Endodermal cell (in vitro differentiated cells): ENCODE measurements around the gene CXCL11. TPM values are rescaled to one million over a fixed set of nuclear protein-coding genes. Genes with fewer than 3 reads are reported as not detected.

Source experiments
- DNase-seq: peaks from one replicate; pipeline ENCODE4 v3.0.0-alpha.2; 2017
- H3K27ac ChIP-seq: 2 replicates; pipeline ENCODE4 v1.5.1; 2013; ENCODE audit warnings: mild to moderate bottlenecking, low read depth, low read length, moderate library complexity
- H3K27me3 ChIP-seq: 2 replicates; pipeline ENCODE4 v1.6.1; 2013; ENCODE audit warnings: mild to moderate bottlenecking, low read length, moderate library complexity; ENCODE audit not compliant: insufficient read depth, control insufficient read depth, poor library complexity, severe bottlenecking
- H3K36me3 ChIP-seq: 2 replicates; pipeline ENCODE4 v1.7.0; 2013; ENCODE audit warnings: mild to moderate bottlenecking, low read length, moderate library complexity; ENCODE audit not compliant: control insufficient read depth, insufficient read depth
- H3K4me1 ChIP-seq: one replicate; pipeline ENCODE4 v1.7.0; 2013; ENCODE audit warnings: low read length; ENCODE audit not compliant: control insufficient read depth, insufficient read depth
- H3K4me3 ChIP-seq: 2 replicates; pipeline ENCODE4 v1.5.1; 2013; ENCODE audit warnings: mild to moderate bottlenecking, low read length, moderate library complexity
- H3K9ac ChIP-seq: 2 replicates; pipeline ENCODE4 v1.6.1; 2013; ENCODE audit warnings: mild to moderate bottlenecking, low read length, moderate library complexity; ENCODE audit not compliant: poor library complexity, severe bottlenecking; ENCODE audit errors: extremely low read depth
- H3K9me3 ChIP-seq: 2 replicates; pipeline ENCODE4 v1.6.1; 2013; ENCODE audit warnings: mild to moderate bottlenecking, low read length, moderate library complexity; ENCODE audit not compliant: control insufficient read depth
- H3K27ac Mint-ChIP-seq: 2 replicates; pipeline ENCODE4 v1.8.0; 2020; ENCODE audit warnings: mixed read lengths
- H3K27me3 Mint-ChIP-seq: 2 replicates; pipeline ENCODE4 v1.8.0; 2021; ENCODE audit warnings: mild to moderate bottlenecking, mixed read lengths; ENCODE audit not compliant: insufficient read depth
- H3K36me3 Mint-ChIP-seq: 2 replicates; pipeline ENCODE4 v1.8.0; 2020; ENCODE audit warnings: low read depth, mixed read lengths
- H3K4me1 Mint-ChIP-seq: 2 replicates; pipeline ENCODE4 v1.8.0; 2020; ENCODE audit warnings: mixed read lengths
- H3K4me3 Mint-ChIP-seq: 2 replicates; pipeline ENCODE4 v1.8.0; 2020; ENCODE audit warnings: mild to moderate bottlenecking, moderate library complexity, mixed read lengths
- H3K9me3 Mint-ChIP-seq: 2 replicates; pipeline ENCODE4 v1.8.0; 2020; ENCODE audit warnings: mild to moderate bottlenecking, mixed read lengths
- CTCF ChIP-seq: fragments of 200-600 bp; sonication (generic); conservative IDR thresholded peaks from 2 replicates; pipeline ENCODE4 v1.5.0; 2021; ENCODE audit warnings: antibody characterized with exemption, mild to moderate bottlenecking
- WGBS, 2 experiments: methylation state at CpG; one replicate each; pipeline versions ENCODE4 v1.1.5 to v1.1.7; 2013; ENCODE audit warnings: missing lambda C conversion rate in 2 of 2, mixed read lengths in 1 of 2; ENCODE audit not compliant: insufficient coverage in 1 of 2, insufficient read length in 1 of 2; 5-methylcytosine and 5-hydroxymethylcytosine counted together
- total RNA-seq, 2 donors: library from RNA; stranded (reverse); fragmentation: NEBNext Ultra II Directional in 1 of 2; extraction: Animal tissue kit (Norgen Biotek cat#: 25700) in 1 of 2; gene quantifications; 2 replicates in 1 of 2; 3 replicates in 1 of 2; pipeline ENCODE4 v1.2.1, GENCODE V29; 2021

The CXCL11 gene
- total RNA-seq, 2 donors from 2014 or later, result not detected

GRCh38 chr4:76059750-76060149, 23.9 kb upstream of the CXCL11 start:
- H3K9me3 ChIP-seq, result no peaks in the 10 kb centered on the region
- Mint-ChIP-seq H3K4me3 (no peak overlapping the region), H3K27ac (no peak overlapping the region), H3K27me3 (no peaks in the 10 kb centered on the region), H3K4me1 (peaks cover 29% of the 10 kb centered on the region), H3K36me3 (no peaks in the 10 kb centered on the region), H3K9me3 (no peaks in the 10 kb centered on the region)
- H3K36me3 ChIP-seq, result no peaks in the 10 kb centered on the region
- H3K27ac ChIP-seq, result no peak overlapping the region
- DNase-seq, result no peak
- no peak for TF ChIP-seq CTCF
- no peaks in the 10 kb centered on the region for H3K27me3 ChIP-seq
- 96% methylated on average over 1 of the region's 1 CpG; no CpG with 5 or more reads in 1 of the 2 experiments for WGBS, 2 experiments
- no peak overlapping the region for H3K4me3 ChIP-seq
- no peak overlapping the region for H3K9ac ChIP-seq
- no peaks in the 10 kb centered on the region for H3K4me1 ChIP-seq

- no peaks in the 10 kb centered on the region for H3K9me3 Mint-ChIP-seq
- no peak overlapping the region for H3K27ac Mint-ChIP-seq
- no peak for DNase-seq
- H3K4me1 ChIP-seq, result no peaks in the 10 kb centered on the region
- no peak overlapping the region for H3K4me3 ChIP-seq
- WGBS, 2 experiments, result 88 to 92% methylated on average over 2 to 3 of the region's 3 CpGs
- TF ChIP-seq CTCF, result no peak
- no peaks in the 10 kb centered on the region for H3K36me3 ChIP-seq
- no peak overlapping the region for H3K27ac ChIP-seq
- no peaks in the 10 kb centered on the region for H3K36me3 Mint-ChIP-seq
- no peaks in the 10 kb centered on the region for H3K9me3 ChIP-seq
- H3K4me3 Mint-ChIP-seq, result no peak overlapping the region
- H3K27me3 Mint-ChIP-seq, result no peaks in the 10 kb centered on the region
- H3K4me1 Mint-ChIP-seq, result peaks cover 31% of the 10 kb centered on the region
- no peak overlapping the region for H3K9ac ChIP-seq
- H3K27me3 ChIP-seq, result no peaks in the 10 kb centered on the region
These were observed 23.1 kb upstream of the CXCL11 start for GRCh38 chr4:76058888-76059426.

GRCh38 chr4:76058302-76058701, 22.4 kb upstream of the CXCL11 start:
- Mint-ChIP-seq H3K36me3 (no peaks in the 10 kb centered on the region), H3K4me1 (peaks cover 35% of the 10 kb centered on the region), H3K4me3 (no peak overlapping the region)

More at GRCh38 chr4:76058302-76058701, 22.4 kb upstream of the CXCL11 start:
- H3K9ac ChIP-seq, result no peak overlapping the region
- H3K9me3 ChIP-seq, result no peaks in the 10 kb centered on the region
- H3K4me1 ChIP-seq, result no peaks in the 10 kb centered on the region
- Mint-ChIP-seq H3K9me3 (no peaks in the 10 kb centered on the region), H3K27ac (no peak overlapping the region), H3K27me3 (no peaks in the 10 kb centered on the region)
- H3K27ac ChIP-seq, result no peak overlapping the region
- no peaks in the 10 kb centered on the region for H3K36me3 ChIP-seq
- no peak for TF ChIP-seq CTCF
- no peak for DNase-seq
- no peak overlapping the region for H3K4me3 ChIP-seq
- no peaks in the 10 kb centered on the region for H3K27me3 ChIP-seq
